GM12891 (cell line): ENCODE results near the gene SDF4.
"Not testable (repeated sequence)": the region's sequence is repeated elsewhere in the genome, so short reads cannot be mapped to it uniquely, and the experiment has no call there.

Experiments used
- DNase-seq: peaks from one replicate; pipeline ENCODE4 v3.0.0; 2011; ENCODE audit warnings: low spot score; ENCODE audit not compliant: insufficient read length
- FAIRE-seq: peaks from 2 replicates; lab custom pipeline; 2011; peaks lifted over from hg19 to GRCh38; lab: Jason Lieb, UNC
- PAX5 ChIP-seq: IDR thresholded peaks from 2 replicates; pipeline ENCODE4 v1.6.1; 2011; ENCODE audit warnings: low read length, moderate library complexity, mild to moderate bottlenecking; ENCODE audit not compliant: insufficient read depth, severe bottlenecking
- POLR2A ChIP-seq: IDR thresholded peaks from 2 replicates; pipeline ENCODE4 v1.6.1; 2011; ENCODE audit warnings: low read depth, low read length, control low read depth
- POLR2AphosphoS5 ChIP-seq: IDR thresholded peaks from 2 replicates; pipeline ENCODE4 v1.6.1; 2011; ENCODE audit warnings: low read depth, low read length, control low read depth
- POU2F2 ChIP-seq: IDR thresholded peaks from 2 replicates; pipeline ENCODE4 v1.6.1; 2011; ENCODE audit warnings: low read depth, mild to moderate bottlenecking, control low read depth, low read length, moderate library complexity
- SPI1 ChIP-seq: IDR thresholded peaks from 2 replicates; pipeline ENCODE4 v1.6.1; 2011; ENCODE audit warnings: low read depth, low read length, control low read depth
- TAF1 ChIP-seq: IDR thresholded peaks from 2 replicates; pipeline ENCODE4 v1.6.1; 2011; ENCODE audit warnings: low read depth, low read length, control low read depth

The SDF4 gene

GRCh38 chr1:1199961-1200875, 31.6 kb downstream of the SDF4 start:
- no peak for FAIRE-seq
- DNase-seq, result no peak
- TF ChIP-seq POLR2AphosphoS5 (no peak), POLR2A (no peak), SPI1 (no peak), TAF1 (no peak), PAX5 (no peak), POU2F2 (no peak)

GRCh38 chr1:1199141-1199960, 32.5 kb downstream of the SDF4 start:
- TF ChIP-seq SPI1, result no peak
- no peak for TF ChIP-seq PAX5
- no peak for TF ChIP-seq TAF1
- no peak for TF ChIP-seq POU2F2
- no peak for TF ChIP-seq POLR2AphosphoS5
- TF ChIP-seq POLR2A, result no peak
- FAIRE-seq (no peak), DNase-seq (no peak)

GRCh38 chr1:1198423-1199140, 33.2 kb downstream of the SDF4 start:
- DNase-seq, result no peak
- FAIRE-seq, result no peak
- TF ChIP-seq PAX5, result no peak
- TF ChIP-seq POLR2A, result no peak
- TF ChIP-seq POU2F2, result no peak
- no peak for TF ChIP-seq POLR2AphosphoS5
- no peak for TF ChIP-seq TAF1
- TF ChIP-seq SPI1, result no peak

- TF ChIP-seq POLR2A (no peak), TAF1 (no peak), SPI1 (no peak), POLR2AphosphoS5 (no peak), POU2F2 (no peak), PAX5 (no peak)
- no peak for FAIRE-seq
- no peak for DNase-seq
Measured at GRCh38 chr1:1197551-1198422, 34.0 kb downstream of the SDF4 start.

DNA sequence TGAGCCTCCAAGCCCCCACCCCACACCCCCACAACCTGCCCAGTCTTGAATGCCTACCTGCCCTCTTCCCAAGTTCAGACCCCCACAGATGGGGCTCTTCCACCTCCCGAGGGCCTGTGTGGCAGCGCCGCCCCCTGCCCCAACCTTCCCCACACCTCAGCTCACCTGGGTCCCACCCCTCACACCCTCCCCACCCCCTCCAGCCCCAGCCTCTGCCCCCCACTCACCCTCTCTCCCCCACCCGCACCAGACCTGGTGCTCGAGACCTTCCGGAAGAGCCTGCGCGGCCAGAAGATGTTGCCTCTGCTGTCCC, 34.7 kb downstream of the SDF4 start:
- no peak for FAIRE-seq
- no peak for DNase-seq

DNA sequence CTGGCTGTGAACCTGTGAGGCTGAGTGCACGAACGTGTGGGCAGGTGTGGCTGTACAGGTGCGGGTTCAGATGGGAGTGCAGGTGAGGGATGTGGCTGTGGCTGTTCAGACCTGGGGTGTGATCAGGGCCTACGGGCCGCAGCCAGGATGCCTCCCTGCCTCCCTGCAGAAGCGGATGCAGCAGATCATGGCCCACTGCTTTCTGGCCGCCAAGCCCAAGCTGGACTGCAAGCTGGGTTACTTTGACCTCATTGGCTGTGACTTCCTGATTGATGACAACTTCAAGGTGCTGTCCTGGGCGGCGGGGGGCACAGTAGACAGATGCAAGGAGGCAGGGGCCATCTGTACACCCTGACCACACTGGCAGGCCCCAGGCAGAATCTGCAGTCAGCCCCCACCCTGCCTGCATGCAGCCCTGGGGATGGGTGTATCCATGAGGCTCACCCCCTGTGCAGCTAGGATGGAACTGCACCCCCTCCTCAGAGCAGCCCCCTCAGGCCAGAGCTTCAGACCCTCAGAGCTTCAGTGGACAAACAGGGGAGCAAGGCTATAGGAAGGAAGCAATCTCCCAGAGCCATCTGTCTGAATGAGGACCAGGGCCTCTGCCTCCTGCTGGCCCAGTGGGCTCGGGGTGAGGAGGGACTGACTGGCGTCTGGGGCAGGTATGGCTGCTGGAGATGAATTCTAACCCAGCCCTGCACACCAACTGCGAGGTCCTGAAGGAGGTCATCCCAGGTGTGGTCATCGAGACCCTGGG, 35.2 kb downstream of the SDF4 start:
- no peak for FAIRE-seq
- TF ChIP-seq TAF1, result no peak
- no peak for TF ChIP-seq POU2F2
- TF ChIP-seq PAX5, result no peak
- TF ChIP-seq POLR2A, result no peak
- no peak for TF ChIP-seq POLR2AphosphoS5
- no peak for TF ChIP-seq SPI1
- no peak for DNase-seq

More for the DNA sequence above, 34.7 kb downstream of the SDF4 start:
- no peak for TF ChIP-seq POLR2A
- no peak for TF ChIP-seq POU2F2
- no peak for TF ChIP-seq PAX5
- no peak for TF ChIP-seq POLR2AphosphoS5
- no peak for TF ChIP-seq TAF1
- TF ChIP-seq SPI1, result no peak

DNA sequence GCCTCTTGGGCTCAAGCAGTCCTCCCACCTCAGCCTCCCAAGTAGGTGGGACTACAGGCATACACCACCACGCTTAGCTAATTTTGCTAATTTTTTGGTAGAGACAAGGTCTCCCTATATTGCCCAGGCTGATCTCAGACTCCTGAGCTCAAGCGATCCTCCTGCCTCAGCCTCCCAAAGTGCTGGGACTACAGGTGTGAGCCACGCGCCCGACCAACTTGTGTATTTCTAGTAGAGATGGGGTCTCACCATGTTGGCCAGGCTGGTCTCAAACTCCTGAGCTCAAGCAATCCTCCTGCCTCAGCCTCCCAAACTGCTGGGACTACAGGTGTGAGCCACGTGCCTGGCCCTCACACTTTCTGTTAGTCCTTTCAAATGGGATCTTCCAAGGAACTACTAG, 36.1 kb downstream of the SDF4 start:
- not testable (repeated sequence) for FAIRE-seq, DNase-seq

GRCh38 chr1:1194723-1195122, 37.1 kb downstream of the SDF4 start:
- FAIRE-seq (no peak), DNase-seq (no peak)
- TF ChIP-seq SPI1 (no peak), POLR2AphosphoS5 (no peak), PAX5 (no peak), POU2F2 (no peak)
